ENCODE measurements around the gene ABCC5.

The ABCC5 gene

GRCh38 chr3:183943739-183944138 lies 73.9 kb downstream of the ABCC5 start:
- CTCF ChIA-PET, result interaction anchor here (1.0 kb wide), 1 partner anchor 40 kb away, joined by 3 read pairs; no protein-coding TSS in a partner anchor
- Mint-ChIP-seq H3K27me3 (no peaks in the 10 kb centered on the region), H3K36me3 (no peaks in the 10 kb centered on the region), H3K4me1 (no peaks in the 10 kb centered on the region), H3K27ac (no peak overlapping the region), H3K9me3 (no peaks in the 10 kb centered on the region), H3K4me3 (no peak overlapping the region)
- DNase-seq, result no peak

DNA sequence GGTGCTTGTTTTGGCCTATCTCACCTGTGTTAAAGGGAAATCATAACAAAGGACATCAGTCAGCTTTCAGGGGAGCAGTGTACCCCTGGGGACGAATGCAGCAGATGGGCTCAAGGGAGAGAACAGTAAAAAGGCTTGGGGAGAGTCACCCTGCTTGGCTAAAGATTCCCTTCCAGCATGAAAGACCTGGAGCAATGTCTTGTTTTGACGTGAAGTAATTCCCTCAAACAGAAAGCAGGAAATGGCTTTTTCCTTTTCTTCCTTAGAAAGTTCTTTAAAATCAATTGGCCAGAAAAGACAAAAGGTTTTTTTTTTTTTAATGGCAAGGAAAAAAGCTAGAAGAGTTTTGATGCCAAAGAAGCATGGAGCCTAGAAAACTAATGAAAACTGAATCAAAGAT lies 76.5 kb downstream of the ABCC5 start:
- no peak overlapping the region for H3K4me3 Mint-ChIP-seq
- DNase-seq, result no peak
- CTCF ChIA-PET, result no interaction called here
- no peak overlapping the region for H3K27ac Mint-ChIP-seq
- H3K4me1 Mint-ChIP-seq, result no peaks in the 10 kb centered on the region
- no peaks in the 10 kb centered on the region for H3K9me3 Mint-ChIP-seq
- H3K36me3 Mint-ChIP-seq, result no peaks in the 10 kb centered on the region
- H3K27me3 Mint-ChIP-seq, result no peaks in the 10 kb centered on the region

DNA sequence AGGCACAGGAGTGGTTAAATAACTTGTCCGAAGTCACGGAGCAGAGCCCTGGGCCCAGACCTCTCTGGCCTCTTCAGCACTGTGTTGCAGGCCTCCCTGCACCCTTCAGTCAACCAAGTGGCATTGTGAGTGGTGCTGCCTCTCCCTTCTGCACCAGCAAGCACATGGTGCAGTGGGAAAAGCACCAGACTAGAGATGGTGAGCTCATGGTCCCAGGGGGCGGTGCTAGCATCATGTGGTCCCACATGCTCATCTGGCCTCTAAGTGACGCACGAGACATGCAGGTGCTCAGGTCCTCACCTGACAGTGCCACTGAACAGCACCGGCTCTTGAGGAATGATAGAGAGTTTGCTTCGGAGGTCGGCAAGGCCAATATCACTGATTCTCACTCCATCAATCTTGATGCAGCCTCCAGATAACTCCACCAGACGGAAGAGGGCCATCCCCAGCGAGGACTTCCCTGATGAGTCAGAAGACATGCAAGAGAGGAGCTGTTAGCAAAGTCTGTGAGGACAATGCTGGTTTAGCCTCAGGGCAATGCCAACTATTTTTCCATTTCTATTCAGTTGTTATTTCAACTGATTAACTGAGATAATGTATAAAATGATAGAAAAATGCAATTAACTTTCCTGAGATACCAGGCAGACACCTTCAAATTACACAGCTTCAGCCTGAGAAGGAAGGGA lies 79.9 kb downstream of the ABCC5 start:
- CTCF ChIA-PET, result no interaction called here
- no peak overlapping the region for H3K4me3 Mint-ChIP-seq

DNA sequence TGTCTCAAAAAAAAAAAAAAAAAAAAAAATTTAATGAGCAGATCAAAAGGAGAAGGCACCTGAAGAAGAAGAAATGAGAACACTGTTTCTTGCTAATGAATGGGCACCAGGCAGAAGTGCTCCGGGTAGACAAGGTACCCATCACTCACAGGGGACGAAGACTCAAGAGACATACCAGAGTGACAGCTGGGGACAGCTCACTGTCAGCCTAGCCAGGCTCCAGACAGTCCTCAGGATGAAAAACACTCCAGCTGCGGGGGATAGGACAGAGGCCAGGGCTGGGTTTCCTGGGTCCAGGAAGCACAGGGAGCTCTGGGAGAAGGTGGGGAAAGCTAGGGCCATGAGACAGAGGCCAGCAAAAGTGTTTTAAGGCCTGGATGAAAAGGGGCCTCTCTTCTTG lies 84.5 kb downstream of the ABCC5 start:
- Mint-ChIP-seq H3K27ac (no peak overlapping the region), H3K9me3 (no peaks in the 10 kb centered on the region), H3K4me1 (no peaks in the 10 kb centered on the region), H3K36me3 (peaks cover 1% of the 10 kb centered on the region), H3K4me3 (no peak overlapping the region), H3K27me3 (no peaks in the 10 kb centered on the region)
- no peak for DNase-seq
- CTCF ChIA-PET, result no interaction called here

More for the DNA sequence above, 79.9 kb downstream of the ABCC5 start:
- H3K27me3 Mint-ChIP-seq, result no peaks in the 10 kb centered on the region
- no peaks in the 10 kb centered on the region for H3K9me3 Mint-ChIP-seq
- no peaks in the 10 kb centered on the region for H3K4me1 Mint-ChIP-seq
- no peaks in the 10 kb centered on the region for H3K36me3 Mint-ChIP-seq
- H3K27ac Mint-ChIP-seq, result no peak overlapping the region
- no peak for DNase-seq

DNA sequence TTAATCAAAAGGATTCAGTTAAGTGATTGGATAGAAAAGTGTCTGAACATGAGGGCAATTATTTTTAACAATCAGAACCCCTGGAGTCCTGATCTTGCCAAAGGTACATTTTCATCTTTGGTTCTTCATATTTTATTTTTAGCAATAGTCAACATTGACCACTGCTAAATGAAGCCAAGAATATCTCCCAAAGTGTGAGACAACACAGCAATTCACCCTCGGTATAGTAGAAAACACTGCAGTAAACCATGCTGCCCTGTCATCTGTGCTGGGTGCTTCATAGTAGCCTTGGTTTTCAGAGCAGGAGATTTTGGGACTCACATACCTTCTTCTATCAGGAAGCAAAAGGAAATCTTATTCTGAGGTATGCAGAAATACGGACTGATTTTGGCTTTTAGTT lies 85.8 kb downstream of the ABCC5 start:
- no peaks in the 10 kb centered on the region for H3K27me3 Mint-ChIP-seq

DNA sequence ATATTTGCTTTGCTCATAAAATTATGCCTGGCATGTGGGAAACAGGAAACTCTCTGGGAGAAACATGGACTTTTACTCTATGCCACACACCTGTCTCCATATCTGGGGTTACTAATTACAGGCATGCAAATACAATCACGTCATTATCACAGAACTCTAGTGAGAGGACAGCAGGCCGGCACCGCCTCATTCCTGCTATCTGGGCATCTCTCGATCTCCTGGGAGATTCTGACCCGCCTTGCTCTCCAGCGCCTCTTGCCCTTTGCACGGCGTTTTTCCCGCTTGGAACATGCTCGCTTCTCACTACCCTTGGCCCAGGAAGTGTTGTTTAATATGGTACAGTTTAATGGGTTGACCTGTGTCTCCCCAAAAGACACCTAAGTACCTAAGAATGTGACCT lies 87.6 kb downstream of the ABCC5 start:
- CTCF ChIA-PET, result no interaction called here
- DNase-seq, result no peak
- Mint-ChIP-seq H3K4me1 (no peaks in the 10 kb centered on the region), H3K27ac (no peak overlapping the region), H3K9me3 (no peaks in the 10 kb centered on the region), H3K36me3 (peaks cover 1% of the 10 kb centered on the region), H3K4me3 (no peak overlapping the region), H3K27me3 (no peaks in the 10 kb centered on the region)

More for the DNA sequence above, 85.8 kb downstream of the ABCC5 start:
- CTCF ChIA-PET, result no interaction called here
- DNase-seq, result no peak
- H3K4me3 Mint-ChIP-seq, result no peak overlapping the region
- H3K27ac Mint-ChIP-seq, result no peak overlapping the region
- no peaks in the 10 kb centered on the region for H3K4me1 Mint-ChIP-seq
- H3K36me3 Mint-ChIP-seq, result peaks cover 1% of the 10 kb centered on the region
- H3K9me3 Mint-ChIP-seq, result no peaks in the 10 kb centered on the region

GRCh38 chr3:183927059-183927458 lies 90.6 kb downstream of the ABCC5 start:
- Mint-ChIP-seq H3K9me3 (no peaks in the 10 kb centered on the region), H3K4me1 (no peaks in the 10 kb centered on the region), H3K27ac (no peak overlapping the region), H3K4me3 (no peak overlapping the region), H3K36me3 (peaks cover 3% of the 10 kb centered on the region), H3K27me3 (no peaks in the 10 kb centered on the region)
- DNase-seq, result no peak
- CTCF ChIA-PET, result no interaction called here

GRCh38 chr3:183924956-183925355 lies 92.7 kb downstream of the ABCC5 start:
- H3K9me3 Mint-ChIP-seq, result no peaks in the 10 kb centered on the region
- H3K27me3 Mint-ChIP-seq, result no peaks in the 10 kb centered on the region
- no peak overlapping the region for H3K4me3 Mint-ChIP-seq
- CTCF ChIA-PET, result no interaction called here
- DNase-seq, result no peak
- H3K27ac Mint-ChIP-seq, result no peak overlapping the region
- peaks cover 2% of the 10 kb centered on the region for H3K36me3 Mint-ChIP-seq
- no peaks in the 10 kb centered on the region for H3K4me1 Mint-ChIP-seq

- Mint-ChIP-seq H3K36me3 (peaks cover 2% of the 10 kb centered on the region), H3K27me3 (no peaks in the 10 kb centered on the region), H3K27ac (no peak overlapping the region), H3K4me1 (no peaks in the 10 kb centered on the region), H3K4me3 (no peak overlapping the region), H3K9me3 (no peaks in the 10 kb centered on the region)
- DNase-seq, result no peak
- CTCF ChIA-PET, result no interaction called here
These were observed 93.1 kb downstream of the ABCC5 start for GRCh38 chr3:183924543-183924942.

GRCh38 chr3:183922421-183922820 lies 95.3 kb downstream of the ABCC5 start:
- Mint-ChIP-seq H3K4me1 (no peaks in the 10 kb centered on the region), H3K27ac (no peak overlapping the region), H3K4me3 (no peak overlapping the region), H3K27me3 (no peaks in the 10 kb centered on the region), H3K9me3 (no peaks in the 10 kb centered on the region), H3K36me3 (peaks cover 2% of the 10 kb centered on the region)
- DNase-seq, result no peak
- CTCF ChIA-PET, result no interaction called here

GRCh38 chr3:183921096-183921495 lies 96.6 kb downstream of the ABCC5 start:
- no peaks in the 10 kb centered on the region for H3K9me3 Mint-ChIP-seq
- H3K27ac Mint-ChIP-seq, result no peak overlapping the region
- H3K4me3 Mint-ChIP-seq, result no peak overlapping the region
- H3K36me3 Mint-ChIP-seq, result peaks cover 2% of the 10 kb centered on the region
- no peaks in the 10 kb centered on the region for H3K27me3 Mint-ChIP-seq
- CTCF ChIA-PET, result no interaction called here
- no peak for DNase-seq
- no peaks in the 10 kb centered on the region for H3K4me1 Mint-ChIP-seq

- Mint-ChIP-seq H3K9me3 (no peaks in the 10 kb centered on the region), H3K36me3 (peaks cover 2% of the 10 kb centered on the region), H3K27ac (no peak overlapping the region), H3K27me3 (no peaks in the 10 kb centered on the region), H3K4me3 (no peak overlapping the region), H3K4me1 (no peaks in the 10 kb centered on the region)
- CTCF ChIA-PET, result no interaction called here
- DNase-seq, result no peak
These were observed 97.3 kb downstream of the ABCC5 start for GRCh38 chr3:183920416-183920815.

DNA sequence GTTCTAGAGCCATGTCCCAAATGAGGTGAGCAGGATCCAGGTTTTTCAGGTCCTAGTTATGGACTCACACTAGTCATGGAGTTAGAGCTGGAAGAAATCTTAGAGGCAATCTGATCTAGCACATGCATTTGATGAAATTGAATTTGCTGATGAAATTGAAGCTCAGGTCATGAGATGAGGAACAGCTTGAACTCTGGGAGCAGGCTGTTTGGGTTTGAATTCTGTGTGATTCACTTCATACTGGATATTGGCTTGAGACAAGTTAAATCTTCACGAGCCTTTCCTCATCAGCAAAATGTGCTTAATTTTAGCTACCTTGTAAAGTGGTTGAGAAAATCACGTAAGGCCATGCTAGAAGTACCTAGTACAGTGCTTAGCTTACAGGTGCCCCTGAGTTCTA lies 99.5 kb downstream of the ABCC5 start:
- no peaks in the 10 kb centered on the region for H3K4me1 Mint-ChIP-seq
- no peaks in the 10 kb centered on the region for H3K27me3 Mint-ChIP-seq
- no peaks in the 10 kb centered on the region for H3K9me3 Mint-ChIP-seq
- no peak for DNase-seq
- H3K36me3 Mint-ChIP-seq, result no peaks in the 10 kb centered on the region
- H3K4me3 Mint-ChIP-seq, result no peak overlapping the region
- CTCF ChIA-PET, result interaction anchor here (1.3 to 1.5 kb wide), 2 partner anchors 14 to 310 kb away, joined by 3 to 4 read pairs; no protein-coding TSS in a partner anchor
- no peak overlapping the region for H3K27ac Mint-ChIP-seq

DNA sequence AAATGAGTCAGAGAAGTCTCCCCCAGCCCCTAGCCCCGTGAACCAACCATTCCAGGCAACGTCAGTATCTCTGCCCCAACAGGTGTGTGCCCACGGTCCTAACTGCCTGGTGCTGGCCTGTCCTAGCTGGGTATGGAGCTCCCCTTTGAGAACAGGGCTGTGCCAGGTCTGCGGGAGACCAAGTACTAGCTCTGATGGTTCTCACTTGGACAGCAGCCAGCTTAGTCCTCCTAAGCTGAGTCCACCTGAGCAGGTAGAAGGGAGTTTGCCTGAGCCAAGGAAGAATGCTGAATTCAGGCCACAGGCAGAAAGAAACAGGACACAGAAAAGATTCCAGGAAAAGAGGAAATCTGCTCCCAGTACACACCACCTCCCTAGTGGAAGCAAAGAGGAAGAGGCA lies 99.9 kb downstream of the ABCC5 start:
- no peak for DNase-seq
- no peaks in the 10 kb centered on the region for H3K9me3 Mint-ChIP-seq
- no peak overlapping the region for H3K27ac Mint-ChIP-seq
- H3K4me3 Mint-ChIP-seq, result no peak overlapping the region
- no peaks in the 10 kb centered on the region for H3K4me1 Mint-ChIP-seq
- no peaks in the 10 kb centered on the region for H3K27me3 Mint-ChIP-seq
- no peaks in the 10 kb centered on the region for H3K36me3 Mint-ChIP-seq
- CTCF ChIA-PET, result interaction anchor here (1.3 kb wide), 1 partner anchor 14 kb away, joined by 3 read pairs; no protein-coding TSS in a partner anchor

- peaks cover 17% of the 10 kb centered on the region for H3K27me3 Mint-ChIP-seq
- no peaks in the 10 kb centered on the region for H3K9me3 Mint-ChIP-seq
- no peak overlapping the region for H3K4me3 Mint-ChIP-seq
- no peak overlapping the region for H3K27ac Mint-ChIP-seq
- no peaks in the 10 kb centered on the region for H3K4me1 Mint-ChIP-seq
- CTCF ChIA-PET, result no interaction called here
- H3K36me3 Mint-ChIP-seq, result no peaks in the 10 kb centered on the region
- no peak for DNase-seq
These were observed 102.8 kb downstream of the ABCC5 start for GRCh38 chr3:183914856-183915255.

DNA sequence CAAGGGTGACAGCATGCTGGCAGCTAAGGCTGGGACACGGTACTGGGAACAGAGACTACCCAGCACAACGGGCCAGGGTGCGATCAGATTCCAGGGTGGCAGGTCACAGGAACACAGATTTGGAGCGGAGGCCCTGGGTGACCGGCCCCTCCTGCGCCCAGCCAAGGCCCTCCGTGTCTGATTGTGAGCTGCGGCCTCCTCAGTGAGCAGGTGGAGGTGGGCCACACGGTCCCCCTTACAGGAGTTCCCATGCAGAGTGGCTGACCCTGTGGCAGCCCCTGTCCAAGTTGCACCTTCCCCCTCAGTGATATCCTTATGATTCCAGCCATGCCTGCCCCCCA lies 104.1 kb downstream of the ABCC5 start:
- CTCF ChIA-PET, result no interaction called here
- H3K27ac Mint-ChIP-seq, result no peak overlapping the region
- H3K4me3 Mint-ChIP-seq, result no peak overlapping the region

More for the DNA sequence above, 104.1 kb downstream of the ABCC5 start:
- H3K4me1 Mint-ChIP-seq, result no peaks in the 10 kb centered on the region
- H3K27me3 Mint-ChIP-seq, result peaks cover 17% of the 10 kb centered on the region
- H3K36me3 Mint-ChIP-seq, result no peaks in the 10 kb centered on the region
- no peaks in the 10 kb centered on the region for H3K9me3 Mint-ChIP-seq
- DNase-seq, result no peak
